GM12864 (cell line): ENCODE data around the gene SARDH.

Experiments used
- DNase-seq: peaks from one replicate; pipeline ENCODE4 v3.0.0-alpha.2; 2011; ENCODE audit warnings: low read depth
- H3K4me3 ChIP-seq: 2 replicates; pipeline ENCODE4 v1.5.1; 2011; ENCODE audit warnings: mild to moderate bottlenecking, low read depth, low read length, control low read depth
- TF ChIP-seq, protein P1 (sequence below): IDR thresholded peaks from 2 replicates; pipeline ENCODE4 v1.5.1; 2011; ENCODE audit warnings: low read depth, mild to moderate bottlenecking, moderate library complexity, low read length, control low read depth, inconsistent platforms; ENCODE audit errors: missing control alignments

The SARDH gene

GRCh38 chr9:133774799-133775198, 36.6 kb upstream of the SARDH start:
- H3K4me3 ChIP-seq, result no peak overlapping the region
- TF ChIP-seq, protein P1, sequence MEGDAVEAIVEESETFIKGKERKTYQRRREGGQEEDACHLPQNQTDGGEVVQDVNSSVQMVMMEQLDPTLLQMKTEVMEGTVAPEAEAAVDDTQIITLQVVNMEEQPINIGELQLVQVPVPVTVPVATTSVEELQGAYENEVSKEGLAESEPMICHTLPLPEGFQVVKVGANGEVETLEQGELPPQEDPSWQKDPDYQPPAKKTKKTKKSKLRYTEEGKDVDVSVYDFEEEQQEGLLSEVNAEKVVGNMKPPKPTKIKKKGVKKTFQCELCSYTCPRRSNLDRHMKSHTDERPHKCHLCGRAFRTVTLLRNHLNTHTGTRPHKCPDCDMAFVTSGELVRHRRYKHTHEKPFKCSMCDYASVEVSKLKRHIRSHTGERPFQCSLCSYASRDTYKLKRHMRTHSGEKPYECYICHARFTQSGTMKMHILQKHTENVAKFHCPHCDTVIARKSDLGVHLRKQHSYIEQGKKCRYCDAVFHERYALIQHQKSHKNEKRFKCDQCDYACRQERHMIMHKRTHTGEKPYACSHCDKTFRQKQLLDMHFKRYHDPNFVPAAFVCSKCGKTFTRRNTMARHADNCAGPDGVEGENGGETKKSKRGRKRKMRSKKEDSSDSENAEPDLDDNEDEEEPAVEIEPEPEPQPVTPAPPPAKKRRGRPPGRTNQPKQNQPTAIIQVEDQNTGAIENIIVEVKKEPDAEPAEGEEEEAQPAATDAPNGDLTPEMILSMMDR, result no peak
- DNase-seq, result no peak

- DNase-seq, result no peak
- TF ChIP-seq, protein P1, result no peak
- H3K4me3 ChIP-seq, result no peak overlapping the region
Observed at GRCh38 chr9:133773889-133774655, 35.9 kb upstream of the SARDH start.

- TF ChIP-seq, protein P1, result no peak
- H3K4me3 ChIP-seq, result no peak overlapping the region
- no peak for DNase-seq
Observed at GRCh38 chr9:133772581-133772980, 34.4 kb upstream of the SARDH start.

- TF ChIP-seq, protein P1, result no peak
- no peak overlapping the region for H3K4me3 ChIP-seq
- no peak for DNase-seq
Observed at GRCh38 chr9:133771486-133772482, 33.6 kb upstream of the SARDH start.

DNA sequence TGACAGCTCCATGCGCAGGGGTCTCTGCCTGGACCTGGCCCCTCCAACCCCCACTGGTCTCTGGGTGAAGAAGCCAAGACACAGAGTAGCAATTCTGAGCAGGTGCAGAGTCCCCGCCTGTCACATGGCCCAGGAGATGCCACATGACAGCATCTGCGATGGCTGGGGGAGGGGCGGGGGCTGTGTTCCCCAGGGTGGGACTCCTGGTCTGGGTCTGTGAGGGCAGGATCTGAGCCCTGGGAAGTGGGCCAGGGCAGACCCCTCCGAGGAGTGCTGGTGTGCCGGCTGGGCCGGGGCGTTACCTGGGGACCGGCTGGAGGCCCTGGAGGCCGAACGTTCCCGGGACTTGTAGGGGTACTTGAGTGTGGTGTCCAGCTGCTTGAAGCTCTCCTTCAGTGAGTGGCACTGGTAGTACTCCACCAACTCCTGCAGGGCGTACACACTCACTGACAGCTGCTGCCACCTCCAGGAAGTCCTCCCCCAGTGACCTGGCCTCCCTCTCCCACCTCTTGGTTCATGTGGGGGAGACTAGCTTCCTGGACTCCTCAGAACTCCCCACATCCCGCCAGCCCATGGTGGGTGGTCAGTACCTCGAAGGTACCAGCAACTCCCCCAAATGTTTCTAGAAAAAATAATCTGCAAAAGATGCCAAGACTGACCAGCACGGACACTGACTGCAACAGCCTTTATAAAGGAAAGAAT, 32.1 kb upstream of the SARDH start:
- H3K4me3 ChIP-seq, result no peak overlapping the region
- no peak for DNase-seq
- TF ChIP-seq, protein P1, result no peak

- no peak overlapping the region for H3K4me3 ChIP-seq
- TF ChIP-seq, protein P1, result no peak
- DNase-seq, result no peak
Observed at GRCh38 chr9:133769511-133770075, 31.4 kb upstream of the SARDH start.
